Mucosa of stomach (tissue), 1 donor: ENCODE results near the gene OLAH.
"Not testable (repeated sequence)": the region's sequence is repeated elsewhere in the genome, so short reads cannot be mapped to it uniquely, and the experiment has no call there.

ENCODE experiments used
- H3K27me3 ChIP-seq: one replicate; pipeline ENCODE4 v1.7.0; 2013; ENCODE audit warnings: mild to moderate bottlenecking, low read length; ENCODE audit not compliant: control insufficient read depth, insufficient read depth
- H3K36me3 ChIP-seq: one replicate; pipeline ENCODE4 v1.7.0; 2013; ENCODE audit warnings: low read length; ENCODE audit not compliant: control insufficient read depth, insufficient read depth
- H3K4me1 ChIP-seq: one replicate; pipeline ENCODE4 v1.7.0; 2013; ENCODE audit warnings: mild to moderate bottlenecking, low read length; ENCODE audit not compliant: control insufficient read depth, insufficient read depth
- H3K4me3 ChIP-seq: one replicate; pipeline ENCODE4 v1.7.0; 2013; ENCODE audit warnings: low read length
- H3K9ac ChIP-seq: one replicate; pipeline ENCODE4 v1.7.0; 2013; ENCODE audit warnings: mild to moderate bottlenecking, low read length, moderate library complexity
- H3K9me3 ChIP-seq: one replicate; pipeline ENCODE4 v1.7.0; 2013; ENCODE audit warnings: mild to moderate bottlenecking, low read length, moderate library complexity; ENCODE audit not compliant: control insufficient read depth
- donor health status: Pancreatic carcinoma.

OLAH gene

GRCh38 chr10:15043674-15044073 is at the start of gene OLAH:
OLAH (plus strand) TSS chr10:15043943; CDS start chr10:15047289, 3,346 bp downstream.
- H3K9me3 ChIP-seq = no peaks in the 10 kb centered on the region
- H3K36me3 ChIP-seq = no peaks in the 10 kb centered on the region
- no peak within 1 kb of the TSS for H3K4me3 ChIP-seq
- H3K27me3 ChIP-seq = no peaks in the 10 kb centered on the region
- no peaks in the 10 kb centered on the region for H3K4me1 ChIP-seq
- no peak within 1 kb of the TSS for H3K9ac ChIP-seq

GRCh38 chr10:14995964-14996565 is 47.7 kb upstream of the OLAH start:
- H3K4me3 ChIP-seq = no peak overlapping the region
- H3K27me3 ChIP-seq = peaks cover 4% of the 10 kb centered on the region
- peaks cover 5% of the 10 kb centered on the region for H3K4me1 ChIP-seq
- H3K36me3 ChIP-seq = no peaks in the 10 kb centered on the region
- H3K9ac ChIP-seq = no peak overlapping the region
- no peaks in the 10 kb centered on the region for H3K9me3 ChIP-seq

DNA sequence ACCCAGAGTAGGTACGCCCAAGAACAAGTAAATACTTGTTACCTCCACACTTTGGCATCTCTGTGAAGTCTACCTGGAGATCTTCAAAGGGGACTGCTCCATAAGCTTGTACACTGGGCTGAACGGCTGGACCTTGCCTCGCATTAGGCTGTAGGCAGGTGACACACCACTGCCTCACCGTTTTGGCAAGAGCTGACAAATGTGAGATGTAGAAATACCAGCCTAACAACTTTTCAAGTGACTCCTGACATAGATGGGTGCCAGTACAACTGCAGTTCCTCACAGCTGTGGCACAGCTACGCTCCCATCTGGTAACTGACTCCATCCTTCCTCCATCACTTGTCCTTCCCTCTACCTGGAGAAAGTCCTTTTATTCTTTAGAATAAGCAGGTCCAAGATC is 30.2 kb upstream of the OLAH start:
- not testable (repeated sequence) for H3K9me3 ChIP-seq, H3K4me1 ChIP-seq, H3K27me3 ChIP-seq, H3K9ac ChIP-seq, H3K4me3 ChIP-seq, H3K36me3 ChIP-seq

- H3K36me3 ChIP-seq = no peaks in the 10 kb centered on the region
- H3K9me3 ChIP-seq = no peaks in the 10 kb centered on the region
- no peaks in the 10 kb centered on the region for H3K27me3 ChIP-seq
- H3K4me1 ChIP-seq = no peaks in the 10 kb centered on the region
- no peak overlapping the region for H3K9ac ChIP-seq
- H3K4me3 ChIP-seq = no peak overlapping the region
Observed at GRCh38 chr10:15015451-15015850, 28.3 kb upstream of the OLAH start.

GRCh38 chr10:15020966-15021365 is 22.8 kb upstream of the OLAH start:
- not testable (repeated sequence) for H3K36me3 ChIP-seq, H3K4me1 ChIP-seq, H3K4me3 ChIP-seq, H3K9ac ChIP-seq, H3K9me3 ChIP-seq, H3K27me3 ChIP-seq

DNA sequence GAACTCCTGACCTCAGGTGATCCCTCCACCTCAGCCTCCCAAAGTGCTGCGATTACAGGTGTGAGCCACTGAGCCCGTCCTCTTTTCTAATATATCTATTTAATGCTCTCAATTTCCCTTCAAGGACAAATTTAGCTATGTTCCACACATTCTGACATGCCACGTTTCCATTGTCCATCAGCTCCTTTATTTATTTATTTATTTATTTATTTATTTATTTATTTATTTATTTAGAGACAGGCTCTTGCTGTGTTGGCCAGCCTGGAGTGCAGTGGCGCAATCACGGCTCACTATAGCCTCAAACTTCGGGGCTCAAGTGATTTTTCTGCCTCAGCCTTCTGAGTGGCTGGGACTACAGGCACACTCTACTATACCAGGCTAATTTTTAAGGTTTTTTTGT is 20.7 kb upstream of the OLAH start:
- not testable (repeated sequence) for H3K9ac ChIP-seq, H3K9me3 ChIP-seq, H3K27me3 ChIP-seq, H3K4me1 ChIP-seq, H3K4me3 ChIP-seq, H3K36me3 ChIP-seq

DNA sequence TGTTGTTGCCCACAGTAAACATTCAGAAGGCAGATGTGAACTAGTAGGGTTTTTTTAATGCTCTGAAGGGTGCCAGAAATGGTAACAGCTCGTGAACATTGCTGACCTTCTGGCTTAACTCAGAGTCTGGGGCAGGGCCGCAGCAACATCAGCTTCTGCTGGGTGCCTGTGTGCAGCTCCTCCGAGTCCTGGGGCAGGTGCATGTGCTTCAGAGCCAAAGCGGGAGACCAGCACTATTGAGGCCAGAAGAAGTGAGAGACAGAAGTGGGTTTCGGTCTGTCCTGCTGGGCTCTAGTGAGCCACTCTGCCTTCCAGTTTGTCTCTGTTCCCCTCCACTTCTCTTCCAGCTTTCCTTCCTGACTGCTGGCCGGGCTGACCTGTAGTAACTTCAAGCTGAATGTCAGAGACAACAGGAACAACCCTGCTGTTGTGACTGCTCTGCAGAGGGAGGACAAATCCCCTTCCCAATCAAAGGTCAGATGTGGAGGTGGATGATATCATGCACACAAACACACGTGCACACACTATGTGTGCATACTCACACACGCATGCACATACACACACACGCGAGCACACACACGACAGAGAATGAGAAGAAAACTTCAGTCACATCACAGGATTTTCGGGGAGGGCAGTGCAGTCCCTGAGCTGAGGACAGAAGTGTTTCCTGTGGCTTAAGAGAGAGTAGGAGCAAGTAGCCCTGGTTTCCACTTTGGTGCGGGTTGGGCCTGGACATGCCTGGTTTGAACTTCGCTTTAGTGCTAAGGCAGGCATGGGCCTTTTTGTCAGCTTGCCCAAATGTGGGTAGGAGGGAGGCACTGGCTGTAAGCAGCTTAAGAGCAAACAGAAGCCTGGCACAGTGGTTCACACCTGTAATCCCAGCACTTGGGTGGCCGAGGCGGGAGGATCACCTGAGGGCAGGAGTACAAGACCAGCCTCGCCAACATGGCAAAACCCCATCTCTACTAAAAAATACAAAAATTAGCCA is 19.4 kb upstream of the OLAH start:
- H3K4me3 ChIP-seq, H3K36me3 ChIP-seq, H3K9me3 ChIP-seq, H3K27me3 ChIP-seq, H3K4me1 ChIP-seq, H3K9ac ChIP-seq: not testable (repeated sequence)

GRCh38 chr10:15025040-15025439 is 18.7 kb upstream of the OLAH start:
- H3K36me3 ChIP-seq, H3K9me3 ChIP-seq, H3K4me3 ChIP-seq, H3K4me1 ChIP-seq, H3K27me3 ChIP-seq, H3K9ac ChIP-seq: not testable (repeated sequence)

GRCh38 chr10:15027741-15028140 is 16.0 kb upstream of the OLAH start:
- Histone ChIP-seq H3K9me3 (no peaks in the 10 kb centered on the region), H3K36me3 (no peaks in the 10 kb centered on the region), H3K9ac (no peak overlapping the region), H3K4me3 (no peak overlapping the region), H3K4me1 (peaks cover 4% of the 10 kb centered on the region), H3K27me3 (no peaks in the 10 kb centered on the region)

DNA sequence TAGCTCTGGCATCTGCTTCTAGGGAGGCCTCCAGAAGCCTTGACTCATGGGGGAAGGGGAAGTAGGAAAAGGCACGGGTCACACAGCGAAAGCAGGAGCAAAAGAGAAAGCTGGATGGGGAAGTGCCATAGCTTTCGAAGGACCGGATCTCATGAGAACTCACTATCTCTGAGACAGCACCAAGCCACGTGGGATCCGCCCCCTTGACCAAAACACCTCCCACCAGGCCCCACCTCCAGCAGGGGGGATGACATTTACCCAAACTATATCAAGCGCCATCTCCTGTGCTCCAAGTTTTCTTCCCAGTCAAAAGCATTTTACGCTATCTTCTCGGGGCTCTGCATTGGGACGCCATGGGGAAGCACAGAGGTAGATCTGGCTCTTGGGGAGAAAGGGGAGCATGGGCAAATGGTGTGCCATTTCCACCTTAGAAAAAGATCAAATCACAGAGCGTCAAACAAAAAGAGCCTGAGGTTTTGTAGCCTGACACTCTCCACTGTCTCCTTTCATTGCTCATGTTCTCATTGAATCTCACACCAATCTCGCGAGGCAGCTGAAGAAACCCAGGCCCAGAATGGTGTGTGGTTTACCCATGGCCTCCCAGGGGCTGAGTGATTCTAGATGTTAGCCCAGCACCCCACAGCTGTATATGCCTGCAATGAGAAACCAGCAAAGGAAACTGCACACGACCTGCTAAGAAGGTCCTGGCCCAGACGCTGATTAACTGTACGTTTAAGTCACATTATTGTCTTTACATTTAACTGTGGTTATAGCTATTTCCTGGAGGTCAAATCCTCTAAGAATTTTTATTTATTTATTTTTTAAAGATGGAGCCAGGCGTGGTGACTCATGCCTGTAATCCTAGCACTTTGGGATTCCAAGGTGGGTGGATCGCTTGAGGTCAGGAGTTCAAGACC is 8.1 kb upstream of the OLAH start:
- Histone ChIP-seq H3K4me1 (no peaks in the 10 kb centered on the region), H3K4me3 (no peak overlapping the region)

DNA sequence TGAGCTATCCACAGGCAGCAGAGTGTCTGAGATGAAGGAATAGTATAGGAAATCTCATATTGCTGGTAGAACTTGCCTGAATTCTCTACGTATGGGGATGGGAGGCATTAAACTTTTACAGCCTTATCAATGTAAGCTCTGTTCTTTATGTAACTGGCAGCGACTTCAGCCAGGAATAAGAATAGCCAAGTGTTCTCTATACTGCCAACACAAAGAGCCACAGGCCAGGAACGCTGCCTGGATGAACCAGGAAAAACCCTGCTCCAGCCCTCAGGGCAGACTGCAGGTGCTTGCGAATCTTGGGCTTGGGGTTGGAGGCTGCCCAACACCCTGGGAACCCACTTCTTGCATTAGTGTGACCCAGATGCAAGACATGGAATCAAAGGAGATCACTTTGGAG is 6.1 kb upstream of the OLAH start:
- no peaks in the 10 kb centered on the region for H3K36me3 ChIP-seq
- no peak overlapping the region for H3K9ac ChIP-seq
- no peak overlapping the region for H3K4me3 ChIP-seq
- H3K9me3 ChIP-seq = no peaks in the 10 kb centered on the region
- H3K27me3 ChIP-seq = no peaks in the 10 kb centered on the region
- no peaks in the 10 kb centered on the region for H3K4me1 ChIP-seq

More for the DNA sequence above, 8.1 kb upstream of the OLAH start:
- Histone ChIP-seq H3K36me3 (no peaks in the 10 kb centered on the region), H3K27me3 (no peaks in the 10 kb centered on the region), H3K9me3 (no peaks in the 10 kb centered on the region), H3K9ac (no peak overlapping the region)

DNA sequence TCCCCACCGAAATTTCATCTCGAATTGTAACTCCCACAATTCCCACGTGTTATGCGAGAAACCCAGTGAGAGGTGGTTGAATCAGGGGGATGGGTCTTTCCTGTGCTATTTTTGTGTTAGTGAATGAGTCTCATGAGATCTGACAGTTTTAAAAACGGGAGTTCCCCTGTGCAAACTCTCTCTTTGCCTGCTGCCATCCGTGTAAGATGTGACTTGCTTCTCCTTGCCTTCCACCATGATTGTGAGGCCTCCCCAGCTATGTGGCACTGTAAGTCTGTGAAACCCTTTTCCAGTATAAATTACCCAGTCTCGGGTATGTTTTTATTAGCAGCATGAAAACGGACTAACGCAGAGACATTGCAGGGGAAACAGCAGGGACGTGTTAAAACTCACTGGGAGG is 5.3 kb upstream of the OLAH start:
- Histone ChIP-seq H3K27me3 (no peaks in the 10 kb centered on the region), H3K4me1 (no peaks in the 10 kb centered on the region), H3K9me3 (no peaks in the 10 kb centered on the region), H3K36me3 (no peaks in the 10 kb centered on the region), H3K4me3 (no peak overlapping the region), H3K9ac (no peak overlapping the region)
